HuH-7.5 (cell line): ENCODE results near the gene MRPL11.

Experiments
- DNase-seq: peaks from one replicate; pipeline ENCODE4 v3.0.0; 2011; ENCODE audit warnings: low spot score

Gene MRPL11

DNA sequence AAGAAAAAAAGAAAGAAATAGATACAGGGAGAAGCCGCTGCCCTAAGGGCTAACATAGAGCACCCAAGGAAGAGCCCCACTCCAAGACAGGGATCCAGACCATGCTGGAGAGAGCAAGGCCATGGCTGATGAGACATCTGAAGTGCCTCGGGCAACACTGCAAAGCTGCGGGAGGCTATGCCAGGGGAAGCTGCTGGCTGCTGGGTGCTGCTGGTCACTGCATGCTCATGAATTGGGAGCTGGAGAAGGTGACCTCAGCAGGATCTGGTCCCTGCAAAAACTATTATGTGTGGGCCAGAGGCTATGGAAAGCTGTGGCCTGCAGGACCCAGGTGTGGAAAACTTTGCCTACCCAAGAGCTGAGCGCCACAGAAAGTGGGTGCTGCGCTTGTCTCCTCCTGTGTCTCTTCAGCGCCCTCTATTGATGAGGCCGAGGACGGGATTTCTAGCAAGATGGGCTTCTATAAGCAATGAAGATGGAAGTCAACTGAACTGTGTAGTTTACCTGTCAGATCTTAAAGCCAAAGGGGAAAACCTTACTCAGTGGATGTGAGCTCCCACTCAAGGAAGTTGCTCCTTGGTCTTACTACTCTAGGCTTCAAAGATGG, 49.8 kb downstream of the MRPL11 start:
- DNase-seq = peak; percentile 91

DNA sequence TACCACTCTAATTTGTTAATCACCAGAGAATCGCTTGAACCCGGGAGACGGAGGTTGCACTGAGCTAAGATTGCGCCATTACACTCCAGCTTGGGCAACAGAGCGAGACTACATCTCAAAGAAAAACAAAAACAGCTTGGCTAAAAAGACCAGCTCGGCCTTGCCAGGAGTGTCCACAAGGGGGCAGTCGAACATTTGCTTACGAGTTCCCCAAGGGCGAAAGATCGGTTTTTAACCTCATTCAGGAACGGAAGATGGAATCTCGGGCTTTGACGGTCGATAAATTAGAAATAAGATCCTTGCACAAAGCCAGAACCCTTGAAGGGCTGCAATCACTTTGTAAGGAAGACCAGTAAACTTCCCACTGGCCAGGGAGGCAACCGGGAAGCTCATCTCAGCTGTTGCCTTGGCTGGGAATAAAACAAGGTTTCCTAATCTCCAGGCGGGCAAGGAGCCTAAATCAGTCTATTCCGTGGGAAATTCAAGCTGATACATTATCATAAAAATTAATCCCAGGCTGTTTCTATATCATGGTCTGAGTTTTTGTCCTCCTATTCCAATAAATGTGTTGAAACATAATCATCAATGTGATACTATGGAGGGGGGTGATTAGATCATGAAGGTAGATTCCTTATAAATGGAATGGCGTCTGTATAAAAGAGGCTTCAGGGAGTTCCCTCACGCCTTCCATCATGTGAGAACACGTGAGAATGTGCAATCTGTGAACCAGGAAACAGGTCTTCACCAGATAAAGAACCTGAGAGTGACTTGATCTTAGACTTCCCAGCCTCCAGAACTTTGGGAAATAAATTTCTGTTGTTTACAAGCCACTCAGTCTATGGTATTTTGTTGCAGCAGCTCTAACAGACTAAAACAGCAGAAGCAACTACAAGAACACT, 52.2 kb downstream of the MRPL11 start:
- peak; percentile 84 for DNase-seq
